AML-193 (cell line): ENCODE measurements around the gene TSG101.

Source experiments
- DNase-seq, 2 experiments: peaks; one replicate each; lab custom pipeline; 2025; lab: John Stamatoyannopoulos, UW

The TSG101 gene

DNA sequence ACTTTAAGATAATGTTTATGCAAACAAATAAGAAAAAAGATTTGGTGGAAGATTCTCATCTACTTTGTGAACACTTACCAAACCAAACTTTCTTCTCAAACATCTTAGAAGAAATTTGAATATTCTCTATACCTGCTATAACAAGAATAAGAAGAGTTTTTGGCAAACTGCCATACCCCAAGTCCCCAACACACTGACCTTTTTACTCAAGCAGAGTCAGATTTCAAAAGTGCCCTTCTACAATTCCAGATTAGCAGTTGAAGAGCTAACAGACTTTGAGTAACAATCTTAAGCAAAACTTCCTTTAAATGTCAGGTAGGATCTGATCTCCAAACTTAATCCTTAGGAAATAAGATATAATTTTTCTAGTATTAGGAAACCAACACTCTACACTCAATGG lies 33.9 kb downstream of the TSG101 start:
- no peak for DNase-seq

DNA sequence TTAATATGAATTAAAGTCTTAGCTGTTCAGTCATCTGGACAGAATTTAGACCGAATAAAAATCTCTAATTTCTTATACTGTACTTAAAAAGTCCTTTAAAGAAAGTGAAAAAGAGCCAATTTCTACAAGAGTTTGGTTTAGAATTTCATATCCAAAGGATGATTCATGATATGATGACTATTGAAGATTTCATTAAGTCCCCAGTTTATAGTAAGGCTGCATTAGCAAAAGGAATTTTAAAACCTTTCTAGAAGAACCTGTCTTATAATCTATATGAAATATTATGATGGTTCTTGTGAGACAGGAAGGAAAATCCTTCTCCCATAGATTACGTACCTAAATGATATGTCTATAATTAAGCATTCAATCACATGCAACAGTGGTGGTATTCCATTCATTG lies 34.8 kb downstream of the TSG101 start:
- DNase-seq = no peak

DNA sequence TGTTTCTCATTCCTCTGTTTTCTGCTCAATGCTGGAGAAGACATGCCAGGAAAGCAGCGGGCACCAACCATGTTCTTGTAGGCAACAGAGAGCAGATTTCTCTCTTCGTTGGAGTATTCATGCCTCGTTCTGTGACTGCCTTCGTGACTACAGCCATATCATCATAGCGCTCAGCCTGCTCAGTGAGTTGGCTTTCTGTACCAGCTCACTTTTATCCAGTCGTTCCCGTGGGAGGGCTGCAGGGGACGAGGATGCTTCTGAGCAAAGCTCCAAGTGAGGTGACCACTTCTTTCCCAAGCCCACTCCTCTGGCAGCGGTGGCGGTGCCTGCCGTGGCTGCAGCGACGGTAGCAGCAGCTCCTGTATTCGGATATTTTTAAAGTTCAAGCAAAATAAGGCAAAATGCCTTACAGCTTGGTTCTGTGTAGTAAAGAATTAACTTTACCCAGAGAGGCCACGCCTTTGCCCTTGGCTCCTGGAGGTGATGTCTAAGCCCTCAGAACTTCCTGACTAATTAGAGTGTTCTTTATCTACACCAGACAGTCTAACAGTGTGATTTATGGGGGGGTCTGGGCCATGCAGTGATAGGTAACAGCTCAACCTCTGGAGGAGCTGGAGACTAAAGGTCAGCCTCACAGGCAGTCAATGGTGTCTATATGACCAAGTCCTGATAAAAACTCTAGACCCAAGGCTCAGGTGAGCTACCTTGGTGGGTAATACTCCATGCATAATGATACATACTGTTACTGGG lies 35.8 kb downstream of the TSG101 start:
- DNase-seq = no peak

DNA sequence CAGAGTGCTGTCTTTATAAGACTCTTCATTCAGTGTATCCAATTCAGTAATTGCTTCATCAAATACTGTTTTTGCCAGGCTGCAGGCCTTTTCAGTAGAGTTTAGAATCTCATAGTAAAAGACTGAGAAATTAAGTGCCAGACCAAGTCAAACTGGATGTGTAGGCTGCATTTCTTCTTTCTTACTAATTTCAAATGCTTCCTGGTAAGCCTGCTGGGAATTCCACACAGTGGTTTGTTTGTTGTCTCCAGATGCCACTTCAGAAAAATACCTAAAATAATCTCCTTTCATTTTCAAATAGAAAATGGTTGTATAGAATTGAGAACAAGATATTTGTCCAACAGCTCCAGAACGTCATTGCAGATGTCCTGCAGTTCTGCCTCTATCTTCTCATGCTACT lies 36.4 kb downstream of the TSG101 start:
- DNase-seq = no peak

DNA sequence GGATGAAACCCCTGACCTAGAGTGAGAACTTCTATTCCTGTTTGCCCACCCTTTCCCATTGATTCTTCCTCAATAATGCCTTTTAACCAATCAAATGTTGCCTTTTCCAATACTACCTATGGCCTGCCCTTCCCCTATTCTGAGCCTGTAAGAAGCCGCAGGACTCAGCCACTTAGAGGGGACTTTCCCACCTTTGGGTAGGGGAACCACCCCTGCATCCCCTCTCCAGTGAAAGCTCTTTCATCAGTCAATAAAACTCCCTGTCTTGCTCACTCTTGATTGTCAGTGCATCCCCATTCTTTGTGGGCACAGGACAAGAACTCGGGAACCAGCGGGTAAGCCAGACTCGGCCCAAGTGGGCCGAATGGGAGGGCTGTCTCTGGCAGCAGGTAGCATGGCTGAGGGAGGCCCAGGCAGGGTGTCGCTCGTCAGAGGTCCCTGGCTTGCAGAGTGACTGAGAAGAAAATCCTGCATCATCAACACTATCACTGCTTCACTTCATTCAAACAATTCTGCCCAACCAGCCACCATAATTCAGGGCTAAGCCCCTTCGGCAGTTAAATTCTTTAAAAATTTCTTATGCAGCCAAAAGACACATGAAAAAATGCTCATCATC lies 40.7 kb downstream of the TSG101 start:
- no peak for DNase-seq

DNA sequence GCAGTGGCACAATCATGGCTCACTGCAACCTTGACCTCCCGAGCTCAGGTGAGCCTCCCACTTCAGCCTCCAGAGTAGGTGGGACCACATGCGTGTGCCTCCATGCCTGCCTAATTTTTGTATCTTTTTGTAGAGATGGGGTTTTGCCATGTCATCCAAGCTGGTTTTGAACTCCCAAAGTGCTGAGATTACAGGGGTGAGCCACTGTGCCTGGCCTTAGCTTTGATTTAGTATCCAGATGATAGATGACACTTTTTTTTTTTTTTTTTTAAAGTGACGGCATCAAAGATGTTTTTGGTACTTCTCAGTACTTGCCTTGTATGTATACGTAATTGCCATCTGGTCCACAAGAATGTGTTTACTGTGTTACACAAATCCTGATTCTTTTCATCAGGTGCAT lies 47.7 kb downstream of the TSG101 start:
- DNase-seq = no peak

DNA sequence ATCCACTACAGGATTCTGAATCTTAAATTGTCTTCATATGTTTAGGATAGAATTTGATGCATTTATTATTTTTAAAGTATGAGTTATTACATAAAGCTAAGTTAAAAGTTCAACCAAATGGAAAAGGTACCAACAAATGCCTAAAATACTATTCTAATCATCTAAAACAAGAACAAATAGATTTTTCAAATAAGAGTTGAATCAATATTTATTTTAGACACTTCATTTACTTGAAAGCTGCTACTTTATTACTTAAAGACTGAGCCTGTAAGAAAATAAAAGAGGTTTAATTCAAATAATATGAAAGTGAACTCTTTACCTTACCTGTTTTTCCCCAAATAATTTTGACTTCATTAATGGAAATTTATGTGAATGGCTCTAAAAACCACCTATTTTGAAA lies 54.2 kb downstream of the TSG101 start:
- no peak for DNase-seq

DNA sequence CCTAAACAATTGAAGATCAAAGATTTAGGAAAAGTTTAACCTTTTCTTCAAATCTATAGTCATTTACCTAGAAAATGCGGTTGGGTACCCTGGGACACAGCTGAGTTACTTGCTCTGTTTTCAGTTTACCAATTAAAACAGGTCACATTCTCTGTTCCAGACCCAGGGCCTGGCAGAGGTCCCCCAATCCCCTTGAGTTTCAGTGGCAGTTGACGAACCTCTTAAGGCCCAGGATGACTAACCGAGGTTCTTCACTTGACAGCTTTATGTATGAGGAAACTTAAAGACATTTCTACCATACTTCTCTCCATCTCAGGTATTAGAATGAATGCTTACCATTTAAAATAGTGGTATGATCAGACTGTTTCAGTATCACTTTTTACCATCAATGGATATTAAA lies 54.7 kb downstream of the TSG101 start:
- no peak for DNase-seq

DNA sequence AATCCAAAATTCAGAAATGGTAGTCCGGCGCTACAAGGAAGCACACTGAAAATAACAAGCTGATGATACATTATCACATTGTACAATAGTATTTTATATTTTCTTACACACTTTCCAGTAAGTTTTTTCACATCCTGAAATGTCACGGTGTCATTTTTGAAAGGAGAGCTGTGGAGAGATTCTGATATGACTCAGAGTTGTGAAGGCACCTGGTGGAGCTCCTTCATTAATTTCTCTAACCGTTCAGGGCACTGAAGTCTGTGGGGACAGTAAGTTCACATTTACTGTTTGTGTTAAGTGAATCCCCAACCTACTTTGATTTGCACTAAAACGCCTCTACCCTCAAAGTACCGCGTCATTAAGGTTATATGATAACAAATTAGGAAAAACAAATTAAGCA lies 57.8 kb downstream of the TSG101 start:
- DNase-seq = no peak

DNA sequence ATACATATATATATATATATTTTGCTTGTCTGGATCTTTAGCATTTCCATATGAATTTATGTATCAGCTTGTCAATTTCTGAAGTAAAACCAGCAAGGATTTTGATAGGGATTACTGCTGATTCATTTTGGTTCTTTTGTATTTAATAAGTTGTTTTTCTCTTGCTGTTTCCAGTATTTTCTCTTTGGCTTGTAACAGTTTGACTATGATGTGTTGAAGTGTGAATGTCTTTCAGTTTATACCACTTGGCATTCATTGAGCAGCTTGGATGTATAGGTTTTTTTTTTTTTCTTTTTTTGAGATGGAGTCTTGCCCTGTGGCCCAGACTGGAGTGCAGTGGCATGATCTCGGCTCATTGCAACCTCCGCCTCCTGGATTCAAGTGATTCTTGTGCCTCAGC lies 58.7 kb downstream of the TSG101 start:
- DNase-seq = no peak

DNA sequence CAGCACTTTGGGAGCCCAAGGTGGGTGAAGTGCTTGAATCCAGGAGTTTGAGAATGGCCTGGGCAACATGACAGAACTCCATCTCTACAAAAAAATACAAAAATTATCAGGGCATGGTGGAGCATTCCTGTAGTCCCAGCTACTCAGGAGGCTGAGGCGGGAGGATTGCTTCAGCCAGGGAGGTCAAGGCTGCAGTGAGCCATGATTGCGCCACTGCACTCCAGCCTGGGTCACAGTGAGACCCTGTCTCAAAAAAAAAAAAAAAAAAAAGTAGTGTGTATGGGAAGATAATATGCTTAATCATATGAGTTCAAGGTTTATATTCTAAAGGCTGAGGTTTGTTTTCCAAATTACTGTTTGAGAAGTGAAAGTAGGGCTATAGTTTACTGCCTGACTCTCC lies 60.3 kb downstream of the TSG101 start:
- no peak for DNase-seq

DNA sequence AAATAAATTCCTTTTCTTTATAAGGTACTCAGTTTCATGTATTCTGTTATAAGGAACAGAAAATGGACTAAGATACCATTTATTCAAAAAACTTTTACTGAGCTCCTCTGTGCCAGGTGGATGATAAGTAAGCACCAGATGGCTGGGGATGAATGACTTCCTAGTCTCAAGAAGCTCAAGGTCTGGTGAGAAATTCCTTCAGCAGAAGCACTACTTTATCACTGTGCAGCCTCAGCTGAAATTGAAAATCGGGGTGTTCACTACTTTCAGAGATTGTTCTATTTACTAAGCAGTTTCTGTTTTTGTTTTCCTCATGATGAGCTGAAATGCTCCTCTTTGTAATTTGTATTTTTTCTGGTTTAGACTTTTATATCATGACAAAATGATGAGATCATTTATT lies 63.3 kb downstream of the TSG101 start:
- DNase-seq = no peak

DNA sequence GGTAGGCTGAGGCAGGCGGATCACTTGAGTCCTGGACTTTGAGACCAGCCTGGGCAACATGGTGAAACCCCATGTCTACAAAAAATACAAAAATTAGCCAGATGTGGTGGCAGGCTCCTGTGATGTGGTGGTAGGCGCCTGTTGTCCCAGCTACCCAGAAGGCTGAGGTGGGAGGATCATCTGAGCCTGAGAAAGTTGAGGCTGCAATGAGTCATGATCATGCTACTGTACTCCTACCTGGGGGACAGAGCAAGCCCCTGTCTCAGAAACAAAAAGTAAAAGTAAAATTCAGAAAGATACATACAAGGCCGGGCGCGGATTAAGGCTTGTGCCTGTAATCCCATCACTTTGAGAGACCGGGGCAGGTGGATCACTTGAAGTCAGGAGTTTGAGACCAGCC lies 64.8 kb downstream of the TSG101 start:
- no peak for DNase-seq

DNA sequence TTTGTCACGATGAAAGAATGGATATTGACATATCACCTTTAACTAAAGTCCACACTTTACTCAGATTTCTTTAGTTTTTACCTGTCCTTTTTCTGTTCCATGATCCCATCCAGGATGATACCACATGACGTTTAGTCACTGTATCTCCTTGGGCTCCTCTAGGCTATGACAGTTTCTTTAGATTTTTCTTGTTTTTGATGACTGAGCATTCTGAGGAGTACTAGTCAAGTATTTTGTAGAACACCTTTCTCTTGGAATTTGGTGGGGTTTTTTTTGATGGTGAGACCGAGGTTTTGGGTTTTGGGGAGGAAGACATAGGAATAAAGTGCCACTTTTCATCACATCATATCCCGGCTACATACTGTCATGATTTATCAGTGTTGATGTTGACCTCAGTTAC lies 67.1 kb downstream of the TSG101 start:
- DNase-seq = no peak

DNA sequence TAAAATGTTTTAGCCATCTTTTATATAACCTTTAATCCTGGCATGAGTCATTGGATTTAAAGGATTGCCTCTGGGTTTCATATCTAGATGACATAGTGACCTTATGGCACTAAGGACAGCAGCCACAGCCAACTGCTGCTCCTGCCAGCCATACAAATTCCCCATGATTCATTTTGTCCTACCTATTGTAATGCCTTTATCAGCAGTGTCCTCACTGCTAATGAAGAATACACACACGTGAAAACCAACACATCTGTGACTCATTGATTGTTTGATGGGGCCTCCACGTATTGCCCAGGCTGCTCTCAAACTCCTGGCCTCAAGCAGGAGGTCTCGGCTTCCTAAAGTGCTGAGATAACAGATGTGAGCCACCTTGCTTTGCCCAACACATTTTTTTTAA lies 69.3 kb downstream of the TSG101 start:
- DNase-seq = no peak

DNA sequence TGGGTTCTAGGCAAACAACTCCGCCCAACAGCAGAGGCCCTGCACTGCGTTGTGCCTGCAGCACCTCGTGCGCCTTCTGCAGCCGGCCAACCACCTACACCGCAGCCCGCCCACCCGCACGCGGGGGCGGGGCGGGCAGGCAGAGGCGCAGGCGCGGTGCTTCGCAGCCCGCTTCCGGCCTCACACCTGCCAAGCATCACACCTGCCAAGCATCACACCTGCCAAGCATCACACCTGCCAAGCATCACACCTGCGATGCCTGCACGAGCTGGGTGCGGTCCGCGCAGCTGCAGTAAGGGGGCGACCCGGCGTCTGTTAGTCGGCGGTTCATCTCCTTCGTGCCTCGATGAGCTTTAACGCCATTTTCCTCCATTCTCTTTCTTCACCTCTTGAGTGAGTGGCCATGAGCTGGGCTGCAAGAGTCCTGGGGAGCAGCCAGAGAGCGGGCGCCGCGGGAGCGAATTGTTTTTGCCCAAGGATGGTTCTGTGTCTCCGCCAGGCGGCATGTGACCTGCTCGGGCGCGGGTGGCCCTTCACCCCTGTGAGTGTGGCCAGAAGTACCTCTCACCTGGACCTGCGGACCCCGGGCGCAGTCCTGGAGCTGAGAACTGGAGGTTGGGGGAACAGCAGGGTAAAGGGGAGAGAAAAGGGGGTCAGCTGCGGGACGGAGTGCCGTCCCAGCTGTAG lies 70.9 kb downstream of the TSG101 start, which contains the start of gene LDHAL6A:
Gene LDHAL6A, plus strand, starts transcription at position 171 of the 687 bp plus-strand sequence. CDS start 825 bp downstream, outside the sequence.
- no peak for DNase-seq

DNA sequence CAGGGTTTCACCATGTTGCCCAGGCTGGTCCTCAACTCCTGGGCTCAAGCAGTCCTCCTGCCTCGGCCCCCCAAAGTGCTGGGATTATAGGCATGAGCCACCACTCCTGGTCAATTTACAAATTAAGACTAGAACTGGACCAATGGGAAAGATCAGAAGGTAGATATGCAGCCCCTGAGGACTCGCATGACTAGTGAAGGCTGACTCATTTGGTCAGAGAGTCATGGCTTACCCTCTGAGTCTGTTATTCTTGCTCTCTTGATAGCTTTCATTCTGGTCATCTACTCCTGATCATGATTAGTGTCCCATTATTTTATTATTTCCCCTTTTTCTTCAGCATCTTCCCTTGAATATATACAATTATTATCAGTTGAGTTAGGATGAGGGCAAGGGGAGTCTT lies 73.8 kb downstream of the TSG101 start:
- no peak for DNase-seq

DNA sequence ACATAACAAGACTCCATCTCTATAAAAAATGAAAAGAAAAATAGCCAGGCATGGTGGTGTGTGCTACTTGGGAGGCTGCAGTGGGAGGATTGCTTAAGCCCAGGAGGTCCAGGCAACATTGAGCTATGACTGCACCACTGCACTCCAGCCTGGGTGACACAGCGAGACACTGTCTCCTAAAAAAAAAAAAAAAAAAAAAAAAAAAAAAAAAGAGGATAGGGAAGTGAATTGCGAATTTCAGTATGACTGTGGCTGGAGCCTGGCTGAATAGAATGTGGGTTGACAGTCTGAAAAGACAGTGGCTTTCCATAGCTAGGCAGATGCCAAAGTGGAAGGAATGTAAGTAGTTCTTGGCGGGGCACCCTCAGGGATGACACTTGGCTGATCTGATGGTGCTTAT lies 77.5 kb downstream of the TSG101 start:
- no peak for DNase-seq

DNA sequence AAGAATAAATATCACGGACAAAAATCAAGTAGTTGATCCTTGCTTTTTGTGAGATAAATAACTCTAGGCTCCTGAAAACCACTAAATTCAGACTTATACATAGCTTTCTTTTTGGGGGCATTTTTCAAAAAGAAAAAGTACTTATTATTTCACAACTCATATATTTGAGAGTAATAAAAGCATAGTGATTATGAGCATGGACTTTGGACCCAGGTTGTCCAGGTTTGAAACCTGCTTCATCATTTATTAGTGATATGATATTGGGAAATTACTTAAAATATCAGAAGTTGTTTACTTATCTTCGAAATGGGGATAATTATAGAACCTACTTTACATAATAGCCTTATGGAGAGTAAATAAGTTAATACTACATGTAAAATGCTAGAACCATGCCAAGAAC lies 88.1 kb downstream of the TSG101 start:
- DNase-seq = no peak
